GM19023 (cell line): ENCODE data around the gene CBFA2T2.
"Not testable (repeated sequence)": the region's sequence is repeated elsewhere in the genome, so short reads cannot be mapped to it uniquely, and the experiment has no call there.

Experiments used
- ATAC-seq: cut with Tn5 transposase; IDR thresholded peaks from one replicate; pipeline ENCODE4 v1.9.1; 2021; ENCODE audit warnings: mild to moderate bottlenecking, moderate library complexity; ENCODE audit not compliant: unreplicated experiment

The CBFA2T2 gene

DNA sequence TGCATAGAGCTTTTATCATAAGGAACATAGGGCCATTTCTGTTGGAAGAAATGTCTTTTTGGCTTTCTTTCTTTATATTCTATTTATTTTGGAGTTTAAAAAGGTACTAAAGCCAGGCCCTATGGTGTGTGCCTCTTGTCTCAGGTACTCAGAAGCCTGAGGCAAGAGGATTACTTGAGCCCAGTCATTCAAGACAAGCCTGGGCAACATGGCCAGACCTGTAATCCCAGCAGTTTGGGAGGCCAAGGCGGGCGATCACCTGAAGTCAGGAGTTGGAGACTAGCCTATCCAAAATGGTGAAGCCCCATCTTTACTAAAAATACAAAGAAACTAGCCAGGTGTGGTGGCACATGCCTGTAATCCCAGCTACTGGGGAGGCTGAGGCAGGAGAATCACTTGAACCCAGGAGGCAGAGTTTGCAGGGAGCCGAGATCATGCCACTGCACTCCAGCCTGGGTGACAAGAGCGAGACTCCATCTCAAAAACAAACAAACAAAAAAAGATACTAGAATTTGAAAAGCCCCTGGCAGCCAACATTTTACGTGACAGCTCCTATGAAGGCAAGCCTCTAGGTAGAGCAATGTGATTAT lies 80.0 kb downstream of the CBFA2T2 start:
- ATAC-seq, result no peak

DNA sequence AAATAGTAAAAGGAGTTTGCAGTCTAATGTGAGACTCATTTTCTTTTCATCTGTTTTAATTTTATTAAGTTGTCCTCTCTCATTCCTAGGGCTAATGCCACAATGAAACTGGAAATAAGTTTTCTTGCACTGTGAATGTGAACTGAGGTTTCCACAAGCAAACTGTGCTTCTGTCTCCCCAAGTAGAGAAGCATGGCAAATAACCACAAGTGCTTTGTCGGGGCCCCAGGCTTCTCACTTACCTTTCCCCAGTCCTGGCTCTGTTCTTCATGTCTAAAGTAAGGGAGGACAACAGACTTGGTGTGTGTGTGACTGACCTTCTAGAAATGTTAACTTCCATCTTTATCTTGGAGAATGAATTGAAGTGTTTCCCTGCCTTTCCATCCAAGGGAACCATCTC lies 80.8 kb downstream of the CBFA2T2 start:
- no peak for ATAC-seq

DNA sequence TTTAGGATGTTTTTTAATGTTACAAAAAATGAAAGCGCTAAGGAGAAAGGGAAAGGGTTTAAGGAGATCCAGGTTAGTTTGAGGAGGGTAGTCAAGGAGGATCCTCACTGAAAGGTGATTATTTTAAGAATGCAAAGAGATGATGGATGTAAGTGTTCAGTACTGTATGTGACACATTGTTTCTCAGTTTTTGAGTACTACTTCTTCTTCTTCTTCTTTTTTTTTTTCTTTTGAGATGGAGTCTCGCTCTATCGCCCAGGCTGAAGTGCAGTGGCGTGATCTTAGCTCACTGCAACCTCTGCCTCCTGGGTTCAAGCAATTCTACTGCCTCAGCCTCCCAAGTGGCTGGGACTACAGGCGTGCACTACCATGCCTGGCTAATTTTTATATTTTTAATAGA lies 83.4 kb downstream of the CBFA2T2 start:
- not testable (repeated sequence) for ATAC-seq

DNA sequence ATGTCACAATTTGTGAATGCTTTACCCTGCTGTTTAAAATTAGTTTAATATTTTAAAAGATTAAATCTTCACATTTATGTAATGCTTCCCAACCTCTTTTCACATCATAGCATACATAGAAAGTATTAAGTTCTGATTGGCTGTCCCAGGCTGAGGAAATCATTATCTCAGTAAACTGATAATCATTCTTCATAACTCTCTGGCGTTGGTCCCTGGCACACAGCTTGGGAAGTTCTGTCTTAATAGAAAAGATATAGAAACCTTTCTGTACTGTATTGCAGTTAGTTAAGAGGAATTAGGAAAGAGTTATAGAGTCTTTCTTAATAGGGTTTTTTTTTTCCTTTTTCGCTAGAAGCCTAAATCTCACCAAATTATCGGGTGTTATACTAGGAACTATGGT lies 85.4 kb downstream of the CBFA2T2 start:
- ATAC-seq, result no peak

DNA sequence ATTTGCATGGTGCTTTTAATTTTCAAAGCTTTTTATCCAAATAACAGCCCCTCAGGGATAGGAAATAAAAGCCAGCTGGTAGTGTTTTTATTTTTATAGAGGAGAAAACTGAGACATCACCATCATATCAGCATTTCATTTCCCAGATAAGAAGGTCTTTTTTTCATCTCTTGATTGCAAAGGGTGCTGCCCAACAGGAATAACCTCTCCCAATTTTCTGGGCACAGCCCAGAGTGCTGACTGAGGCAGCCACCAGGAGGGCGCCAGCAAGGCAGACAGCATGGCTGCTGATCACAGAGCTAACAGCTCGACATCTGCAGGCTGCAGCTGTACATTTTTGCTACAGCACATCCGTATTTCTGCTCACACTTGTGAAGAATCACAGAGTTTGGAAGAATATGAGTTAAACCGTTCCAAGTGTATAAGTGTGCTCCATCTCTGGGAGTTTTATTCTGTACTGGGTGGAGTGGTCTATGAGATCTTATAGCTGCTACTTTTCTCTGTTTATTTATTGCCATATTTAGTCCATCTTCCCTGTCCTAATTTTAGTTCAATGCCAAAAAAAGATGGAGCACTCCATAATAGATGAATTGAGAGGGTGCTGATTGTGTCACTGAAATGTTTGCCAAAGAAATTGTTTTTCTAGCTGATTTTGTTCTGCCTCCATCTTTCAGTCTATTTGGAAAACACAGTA lies 86.7 kb downstream of the CBFA2T2 start:
- ATAC-seq, result no peak

DNA sequence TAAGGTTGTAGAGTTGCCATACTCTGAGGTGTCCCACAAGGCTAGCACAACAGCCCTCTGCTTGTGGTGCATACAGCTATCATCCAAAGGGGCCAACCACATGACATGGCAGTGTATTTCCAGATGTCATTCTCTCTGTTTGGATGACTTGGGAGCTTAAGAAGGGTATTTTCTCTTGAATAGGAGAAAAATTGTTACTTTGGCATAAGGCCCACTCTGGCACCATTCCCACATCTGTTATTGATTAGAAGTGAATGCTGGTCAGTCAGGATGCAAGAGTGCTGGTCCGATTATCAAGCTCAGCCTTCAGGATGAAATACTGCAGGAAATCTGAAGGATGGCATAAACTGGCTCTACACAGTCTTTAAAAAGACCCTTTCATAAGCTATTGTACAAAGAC lies 88.6 kb downstream of the CBFA2T2 start:
- ATAC-seq, result no peak

DNA sequence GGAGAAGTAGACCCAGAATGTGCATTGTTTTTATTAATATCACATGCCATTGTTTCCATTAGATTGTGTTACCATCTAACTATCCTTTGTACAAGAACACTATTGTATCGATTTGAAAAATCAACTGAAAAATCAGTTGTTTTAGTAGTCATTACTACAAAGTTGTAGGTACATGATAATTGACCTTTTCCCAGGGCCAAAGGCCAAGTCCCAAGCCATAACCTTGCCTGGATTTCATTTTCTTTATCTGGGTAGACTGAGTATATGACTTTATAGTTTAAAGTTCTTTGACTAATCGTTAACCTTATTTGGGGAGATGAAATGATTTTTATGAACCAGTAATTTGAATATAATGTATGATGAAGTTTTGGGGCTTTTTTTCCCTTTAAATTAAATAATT lies 93.2 kb downstream of the CBFA2T2 start:
- no peak for ATAC-seq

DNA sequence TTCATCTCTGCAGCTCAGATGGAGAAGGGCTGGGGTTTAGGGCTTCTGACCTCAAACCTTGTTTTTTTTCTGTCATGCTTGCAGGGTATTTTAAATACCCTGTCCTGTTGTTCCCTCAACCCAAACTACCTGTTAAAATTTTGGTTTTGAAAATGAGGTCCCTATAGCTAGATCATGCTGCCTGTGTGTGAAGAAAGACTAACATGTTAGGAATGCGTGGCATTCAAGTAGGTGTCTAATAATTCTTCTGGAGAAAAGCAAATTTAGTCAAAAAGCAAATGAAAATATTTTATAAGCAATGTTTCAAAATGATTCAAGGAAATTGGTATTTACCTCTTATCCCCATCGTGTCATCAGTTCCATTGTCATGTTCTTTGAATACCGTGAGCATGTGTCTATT lies 95.1 kb downstream of the CBFA2T2 start:
- ATAC-seq, result no peak

DNA sequence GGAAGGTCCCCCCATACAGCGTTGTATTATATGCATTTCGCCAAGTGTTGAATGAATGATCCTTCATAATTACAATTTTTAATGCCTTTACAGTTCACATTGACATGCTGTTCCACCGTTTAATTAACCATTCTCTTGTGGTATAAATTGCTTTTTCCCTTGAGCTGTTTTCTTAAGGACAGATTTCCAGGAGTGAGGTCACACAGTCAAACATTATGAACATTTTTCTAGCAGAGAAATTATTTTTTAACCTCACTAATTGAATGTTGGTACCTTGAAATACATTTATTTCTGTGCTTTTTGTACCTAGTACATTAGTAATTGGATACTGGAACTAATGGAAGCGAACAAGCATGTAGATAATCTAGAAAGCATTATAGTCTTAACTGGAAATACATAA lies 95.5 kb downstream of the CBFA2T2 start:
- ATAC-seq, result no peak

DNA sequence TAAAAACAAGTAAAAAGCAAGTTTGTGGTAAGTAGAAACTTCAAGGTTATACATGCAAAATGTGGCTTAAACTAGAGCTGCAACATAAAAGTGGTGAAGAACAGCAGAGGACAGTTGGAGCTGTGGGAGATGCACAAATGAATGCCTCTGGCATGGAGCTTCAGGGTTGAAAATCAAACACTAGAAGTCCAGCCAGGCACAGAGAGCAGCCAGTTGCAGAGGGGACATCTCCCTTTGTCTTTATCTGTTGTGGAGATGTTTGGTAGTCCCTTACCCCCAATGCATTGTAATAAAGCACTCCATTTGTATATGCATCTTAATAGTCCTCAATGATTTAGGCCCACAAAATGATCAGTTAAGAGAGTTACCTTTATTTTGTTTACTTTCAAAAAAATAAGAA lies 99.2 kb downstream of the CBFA2T2 start:
- no peak for ATAC-seq

DNA sequence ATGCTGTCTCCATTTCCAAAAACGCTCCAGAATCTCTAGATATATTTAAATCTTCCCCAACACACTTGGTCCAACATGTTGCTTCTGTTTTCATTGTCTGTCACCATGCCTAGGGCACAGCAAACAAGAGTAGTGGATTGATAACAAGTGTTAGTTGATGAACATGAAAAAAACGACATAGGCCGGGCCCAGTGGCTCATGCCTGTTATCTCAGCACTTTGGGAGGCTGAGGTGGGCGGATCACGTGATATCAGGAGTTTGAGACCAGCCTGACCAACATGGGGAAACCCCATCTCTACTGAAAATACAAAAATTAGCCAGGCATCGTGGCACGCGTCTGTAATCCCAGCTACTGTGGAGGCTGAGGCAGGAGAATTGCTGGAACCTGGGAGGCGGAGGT lies 102.0 kb downstream of the CBFA2T2 start:
- ATAC-seq, result not testable (repeated sequence)

DNA sequence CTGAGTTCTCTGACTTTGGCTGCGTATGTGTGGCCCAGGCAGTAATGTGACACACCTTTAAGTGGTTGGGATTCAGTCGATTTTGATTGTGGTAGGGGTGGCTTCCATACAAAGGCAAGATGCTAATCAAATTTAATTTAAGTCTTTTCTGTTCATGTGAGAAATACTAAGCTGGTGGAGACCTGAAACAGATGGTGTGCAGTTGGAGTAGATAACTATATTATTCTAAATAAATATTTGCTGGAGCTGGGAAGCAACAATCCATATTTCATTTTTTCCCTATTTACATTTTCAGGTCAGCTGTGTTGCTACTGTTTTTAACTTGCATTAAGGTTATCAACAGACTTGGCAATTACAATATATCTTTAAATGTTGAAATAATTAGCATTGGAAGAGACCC lies 104.8 kb downstream of the CBFA2T2 start:
- no peak for ATAC-seq

DNA sequence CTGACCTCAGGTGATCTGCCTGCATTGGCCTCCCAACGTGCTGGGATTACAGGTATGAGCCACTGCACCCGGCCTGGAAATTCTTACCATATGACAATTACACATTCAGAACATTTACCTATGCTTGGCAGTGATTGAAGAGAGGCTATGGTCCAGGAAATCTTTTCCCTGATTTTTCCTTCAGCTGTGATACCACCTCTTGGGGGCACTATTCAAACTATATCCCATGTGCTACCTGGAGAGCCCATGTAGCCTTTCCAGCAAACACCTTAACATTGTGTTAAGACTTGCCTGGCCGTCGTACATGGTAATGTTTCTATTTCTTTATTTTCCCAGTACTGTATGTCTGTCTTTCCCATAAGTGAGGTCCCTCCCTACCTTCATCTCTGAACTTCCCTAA lies 110.5 kb downstream of the CBFA2T2 start:
- ATAC-seq, result no peak

DNA sequence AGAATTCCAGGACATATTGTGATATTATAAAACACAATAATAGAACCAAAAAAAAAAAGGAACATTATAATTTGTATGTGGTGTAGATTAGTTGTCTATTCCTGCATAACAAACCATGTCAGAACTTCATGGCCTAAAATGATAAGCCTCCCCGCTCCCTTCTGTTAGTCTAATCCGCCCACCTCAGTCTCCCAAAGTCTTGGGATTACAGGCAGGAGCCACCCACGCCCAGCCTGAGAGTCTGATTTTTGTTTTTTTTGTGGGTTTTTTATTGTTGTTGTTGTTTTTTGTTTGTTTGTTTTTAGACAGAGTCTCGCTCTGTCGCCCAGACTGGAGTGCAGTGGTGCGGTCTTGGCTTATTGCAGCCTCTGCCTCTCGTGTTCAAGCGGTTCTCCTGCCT lies 111.1 kb downstream of the CBFA2T2 start:
- no peak for ATAC-seq

DNA sequence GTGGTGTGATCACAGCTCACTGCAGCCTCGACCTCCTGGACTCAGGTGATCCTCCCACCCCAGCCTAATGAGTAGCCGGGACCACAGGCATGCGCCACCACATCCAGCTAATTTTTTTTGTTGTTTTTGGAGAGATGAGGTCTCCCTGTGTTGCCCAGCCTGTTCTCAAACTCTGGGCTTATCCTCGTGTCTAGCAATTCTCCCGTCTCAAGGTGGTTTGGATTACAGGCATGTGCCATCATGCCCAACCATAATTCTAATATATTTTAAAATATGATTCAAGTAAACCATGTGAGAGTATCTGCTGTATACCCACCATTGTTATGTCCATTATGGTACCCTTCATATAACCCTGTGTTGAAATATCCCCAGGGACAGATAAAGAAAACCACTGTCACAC lies 112.0 kb downstream of the CBFA2T2 start:
- ATAC-seq, result no peak

DNA sequence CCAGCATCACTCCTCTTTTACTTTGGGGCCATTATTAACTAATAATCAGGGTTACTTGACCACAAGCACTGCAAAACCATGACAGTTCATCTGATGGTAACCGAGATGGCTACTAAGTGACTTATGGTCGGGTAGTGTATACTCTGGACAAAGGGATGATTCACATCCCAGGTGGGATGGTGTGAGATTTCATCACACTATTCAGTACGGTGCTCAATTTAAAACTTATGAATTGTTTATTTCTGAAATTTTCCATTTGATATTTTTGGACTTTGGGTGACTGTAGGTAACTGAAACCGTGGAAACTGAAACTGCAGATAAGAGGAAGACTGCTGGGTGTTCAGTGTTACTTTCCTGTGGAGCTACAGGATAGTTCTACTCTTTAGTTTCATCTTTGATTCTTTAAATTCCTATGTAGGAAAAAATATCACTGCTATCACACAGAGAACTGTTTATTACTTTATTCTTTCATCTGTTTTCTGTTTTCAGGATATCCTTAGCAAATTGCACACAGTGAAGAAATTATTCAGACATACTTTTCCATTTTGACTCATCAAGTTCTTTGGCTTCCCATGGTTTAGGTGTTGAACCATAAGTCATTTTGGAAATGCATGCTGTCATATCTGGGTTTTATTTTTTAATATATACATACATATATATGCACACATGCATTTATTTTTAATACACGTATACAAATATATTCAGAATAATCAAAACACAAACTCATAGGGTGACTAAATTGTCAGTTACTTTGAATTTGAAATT lies 113.1 kb downstream of the CBFA2T2 start:
- no peak for ATAC-seq

DNA sequence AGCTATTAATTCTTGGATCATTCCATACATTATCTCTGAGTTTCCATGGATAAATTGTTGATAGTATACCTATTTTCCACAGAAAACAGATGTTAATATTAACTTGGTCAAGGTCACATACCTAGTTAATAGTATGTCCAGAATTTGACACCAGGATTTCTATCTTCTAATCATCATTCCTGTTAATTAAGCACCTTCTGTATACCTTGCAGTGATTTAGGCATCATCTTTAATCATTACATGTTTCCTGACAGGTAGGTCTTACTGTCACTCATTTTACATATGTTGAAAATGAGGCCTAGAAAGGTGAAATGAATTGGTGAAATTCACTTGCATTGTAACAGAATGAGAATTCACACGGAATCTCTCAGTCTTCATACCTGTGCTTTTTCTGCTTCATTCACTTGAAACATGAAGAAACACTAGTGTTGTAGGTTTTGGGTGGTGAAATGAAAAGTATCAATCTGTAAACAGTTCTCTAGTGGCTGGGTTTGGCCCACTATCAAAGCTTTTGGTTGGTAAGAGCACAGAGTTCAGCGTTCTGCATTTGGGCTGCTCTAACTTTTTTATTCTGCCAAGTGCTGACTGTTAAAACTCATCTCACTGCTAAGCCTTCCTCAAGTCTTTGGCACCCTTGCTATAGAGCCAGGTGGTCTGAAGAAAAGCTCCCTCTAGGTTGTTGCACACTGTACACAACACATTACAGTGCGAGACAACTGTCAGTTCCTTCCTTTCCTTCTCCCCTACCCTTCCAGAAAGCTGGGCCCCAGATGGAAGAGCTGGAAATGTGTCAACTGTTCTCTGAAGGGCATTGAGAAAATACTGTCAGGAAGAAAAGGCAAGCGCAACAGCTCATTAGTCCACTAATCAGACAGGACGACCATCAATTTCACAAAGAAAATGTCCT lies 114.4 kb downstream of the CBFA2T2 start:
- no peak for ATAC-seq

DNA sequence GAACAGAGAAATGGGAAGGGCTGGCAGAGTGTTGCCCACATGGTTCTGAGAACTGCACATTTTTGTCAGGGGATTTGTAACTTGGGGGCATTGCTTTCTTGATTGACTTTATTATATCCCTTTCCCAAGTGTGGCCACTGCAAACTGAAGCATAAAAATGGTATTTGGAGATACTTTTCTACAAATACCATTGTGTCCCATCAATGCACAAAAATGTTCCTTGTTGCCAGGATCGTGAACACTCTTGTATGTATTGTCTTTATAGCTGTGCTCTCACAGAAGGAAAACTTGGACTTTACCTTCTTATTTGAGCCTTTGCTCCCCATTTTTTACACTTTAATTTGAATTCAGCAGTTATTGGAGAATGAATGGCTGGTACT lies 115.1 kb downstream of the CBFA2T2 start:
- ATAC-seq, result no peak

DNA sequence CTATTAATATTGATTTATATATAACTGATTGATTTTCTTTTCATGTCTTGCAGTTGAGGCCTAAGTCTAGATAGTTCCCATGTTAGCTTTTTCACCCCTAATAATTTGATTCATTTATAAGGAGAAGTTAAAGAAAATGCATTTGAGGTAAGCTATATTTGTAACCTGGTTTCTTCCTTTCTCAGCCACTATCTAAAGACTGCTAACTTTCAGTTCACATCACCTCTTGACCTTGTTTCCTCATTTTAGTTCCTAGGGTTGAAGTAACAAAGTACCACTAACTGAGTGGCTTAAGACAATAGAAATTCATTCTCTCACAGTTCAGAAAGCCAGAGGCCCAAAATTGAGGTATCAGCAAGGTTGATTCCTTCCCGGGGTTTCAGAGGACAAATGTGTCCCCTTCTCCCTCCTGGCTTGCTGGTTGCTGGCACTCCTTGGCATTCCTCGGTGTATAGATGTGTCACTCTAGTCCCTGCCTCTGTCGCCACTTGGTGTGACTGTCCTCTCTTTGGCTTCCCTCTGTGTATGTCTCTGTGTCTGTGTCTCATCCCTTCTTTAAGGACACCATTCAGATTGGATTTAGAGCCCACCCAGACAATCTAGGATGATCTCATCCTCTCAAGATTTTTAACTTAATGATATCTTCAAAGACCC lies 116.3 kb downstream of the CBFA2T2 start:
- no peak for ATAC-seq

DNA sequence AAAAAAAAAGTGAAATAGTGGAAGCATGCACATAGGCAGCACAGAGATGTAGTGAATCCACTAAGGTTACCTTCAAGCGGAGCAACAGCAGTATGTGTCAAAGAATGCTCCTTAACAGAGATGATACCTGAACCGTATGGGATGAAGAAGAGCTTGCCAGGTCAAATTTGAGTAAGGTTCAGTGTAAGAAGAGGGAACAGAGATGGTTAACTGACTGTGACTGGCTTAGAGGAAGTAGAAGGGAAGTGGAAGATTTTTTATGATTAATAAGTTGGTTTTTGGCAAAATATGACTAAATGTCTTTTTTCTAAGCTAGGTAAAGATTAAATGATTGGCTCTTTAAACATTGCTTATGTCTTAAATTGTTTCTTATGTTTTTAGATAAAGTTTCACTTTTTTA lies 119.6 kb downstream of the CBFA2T2 start:
- ATAC-seq, result no peak

DNA sequence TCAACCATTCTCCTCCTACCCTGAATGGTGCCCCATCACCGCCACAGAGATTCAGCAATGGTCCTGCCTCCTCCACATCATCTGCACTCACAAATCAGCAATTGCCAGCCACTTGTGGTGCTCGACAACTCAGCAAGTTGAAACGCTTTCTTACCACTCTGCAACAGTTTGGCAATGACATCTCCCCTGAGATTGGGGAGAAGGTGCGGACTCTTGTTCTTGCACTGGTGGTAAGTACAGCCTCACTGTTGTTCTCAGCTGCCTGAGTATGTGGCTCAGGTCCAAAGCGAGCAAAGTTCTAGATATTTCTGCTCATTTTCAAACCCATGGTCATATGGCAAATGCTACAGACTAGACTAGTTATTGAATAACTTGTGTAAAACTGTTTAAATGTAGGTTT lies 121.2 kb downstream of the CBFA2T2 start:
- no peak for ATAC-seq
